Thyroid gland (tissue), 4 donors: ENCODE results near the gene AZGP1. TPM values are rescaled to one million over a fixed set of nuclear protein-coding genes. Genes with fewer than 3 reads are reported as not detected.
A peak's percentile ranks its signal among the peaks of the same experiment; 100 is the strongest.

Source experiments
- DNase-seq, 2 donors: peaks; one replicate each; pipeline ENCODE4 v3.0.0-alpha.2; 2019
- H3K27ac ChIP-seq, 3 donors: fragments of 200-600 bp; sonication (generic); 1 replicate in 2 of 3; 2 replicates in 1 of 3; pipeline ENCODE4 v1.5.1; 2016 to 2019; ENCODE audit warnings: mild to moderate bottlenecking in 1 of 3, moderate library complexity in 1 of 3
- H3K27me3 ChIP-seq: fragments of 200-600 bp; sonication (generic); one replicate; pipeline ENCODE4 v1.5.1; 2019
- H3K36me3 ChIP-seq, 2 donors: fragments of 200-600 bp; sonication (generic); one replicate each; pipeline ENCODE4 v1.5.1; 2016 to 2019
- H3K4me1 ChIP-seq, 2 donors: fragments of 200-600 bp; sonication (generic); one replicate each; pipeline ENCODE4 v1.5.1; 2017 to 2019
- H3K4me3 ChIP-seq, 3 donors: fragments of 200-600 bp; sonication (generic); replicated peaks in 1 of 3; 1 replicate in 2 of 3; 2 replicates in 1 of 3; pipeline ENCODE4 v1.5.1; 2016; ENCODE audit warnings: mild to moderate bottlenecking in 1 of 3
- H3K9me3 ChIP-seq: fragments of 200-600 bp; sonication (generic); one replicate; pipeline ENCODE4 v1.5.1; 2017
- POLR2A ChIP-seq, 2 donors: fragments of 450-650 bp; IDR thresholded peaks; one replicate each; pipeline ENCODE4 v1.6.1; 2017; ENCODE audit warnings: antibody characterized with exemption in 2 of 2, mild to moderate bottlenecking in 2 of 2, moderate library complexity in 1 of 2
- WGBS, 2 donors: methylation state at CpG; one replicate each; pipeline ENCODE4 v1.1.5; 2017; 5-methylcytosine and 5-hydroxymethylcytosine counted together
- intact Hi-C: fragments of 100-400 bp; cut with DNase I; formaldehyde crosslinking; loops from one replicate; pipeline ENCODE4 v1.15.1; 2023
- total RNA-seq, 4 donors: library from RNA; depleted of rRNA; stranded (reverse); fragments of >200 nt; gene quantifications; one replicate each; pipeline ENCODE4 v1.2.3, GENCODE V29; 2016
- TF ChIP-seq, protein P1 (sequence below), 6 experiments: fragments of 200-600 bp in 3 of 6; fragments of 450-650 bp in 3 of 6; sonication (generic) in 3 of 6; IDR thresholded peaks; one replicate each; pipeline ENCODE4 v1.5.1; 2016 to 2019; ENCODE audit warnings: antibody characterized with exemption in 6 of 6, mild to moderate bottlenecking in 2 of 6, inconsistent platforms in 1 of 6, moderate library complexity in 1 of 6

The AZGP1 gene
- total RNA-seq, 4 donors from 2014 or later: 1.6 to 3.5 (median 3.1) TPM; not detected in 1

- Histone ChIP-seq H3K27ac (no peak overlapping the region), H3K4me1 (peaks cover 15 to 22% of the 10 kb centered on the region in 2 donors), H3K27me3 (no peaks in the 10 kb centered on the region), H3K4me3 (no peak overlapping the region), H3K9me3 (no peaks in the 10 kb centered on the region), H3K36me3 (peaks cover 11 to 16% of the 10 kb centered on the region in 2 donors)
- peak in 1 of 2 donors; percentile 3 for DNase-seq
- intact Hi-C loops: no loop called here
- TF ChIP-seq POLR2A (IDR thresholded peaks at IDR 0.05): no peak
- TF ChIP-seq, protein P1, sequence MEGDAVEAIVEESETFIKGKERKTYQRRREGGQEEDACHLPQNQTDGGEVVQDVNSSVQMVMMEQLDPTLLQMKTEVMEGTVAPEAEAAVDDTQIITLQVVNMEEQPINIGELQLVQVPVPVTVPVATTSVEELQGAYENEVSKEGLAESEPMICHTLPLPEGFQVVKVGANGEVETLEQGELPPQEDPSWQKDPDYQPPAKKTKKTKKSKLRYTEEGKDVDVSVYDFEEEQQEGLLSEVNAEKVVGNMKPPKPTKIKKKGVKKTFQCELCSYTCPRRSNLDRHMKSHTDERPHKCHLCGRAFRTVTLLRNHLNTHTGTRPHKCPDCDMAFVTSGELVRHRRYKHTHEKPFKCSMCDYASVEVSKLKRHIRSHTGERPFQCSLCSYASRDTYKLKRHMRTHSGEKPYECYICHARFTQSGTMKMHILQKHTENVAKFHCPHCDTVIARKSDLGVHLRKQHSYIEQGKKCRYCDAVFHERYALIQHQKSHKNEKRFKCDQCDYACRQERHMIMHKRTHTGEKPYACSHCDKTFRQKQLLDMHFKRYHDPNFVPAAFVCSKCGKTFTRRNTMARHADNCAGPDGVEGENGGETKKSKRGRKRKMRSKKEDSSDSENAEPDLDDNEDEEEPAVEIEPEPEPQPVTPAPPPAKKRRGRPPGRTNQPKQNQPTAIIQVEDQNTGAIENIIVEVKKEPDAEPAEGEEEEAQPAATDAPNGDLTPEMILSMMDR (IDR thresholded peaks at IDR 0.05): no peak
- 57 to 59% methylated on average over 7 of the region's 7 CpGs for WGBS, 2 donors
These were observed 44.1 kb upstream of the AZGP1 start for GRCh38 chr7:100019908-100020307.

- 95 to 96% methylated on average over 5 of the region's 5 CpGs for WGBS, 2 donors
- Histone ChIP-seq H3K27ac (no peak overlapping the region), H3K27me3 (no peaks in the 10 kb centered on the region), H3K4me3 (no peak overlapping the region), H3K4me1 (peaks cover 15 to 23% of the 10 kb centered on the region in 2 donors), H3K36me3 (no peaks in the 10 kb centered on the region), H3K9me3 (no peaks in the 10 kb centered on the region)
- TF ChIP-seq POLR2A (IDR thresholded peaks at IDR 0.05): no peak
- TF ChIP-seq, protein P1 (IDR thresholded peaks at IDR 0.05): no peak
- no peak for DNase-seq
- intact Hi-C loops: no loop called here
These were observed 42.0 kb upstream of the AZGP1 start for GRCh38 chr7:100017875-100018274.

DNA sequence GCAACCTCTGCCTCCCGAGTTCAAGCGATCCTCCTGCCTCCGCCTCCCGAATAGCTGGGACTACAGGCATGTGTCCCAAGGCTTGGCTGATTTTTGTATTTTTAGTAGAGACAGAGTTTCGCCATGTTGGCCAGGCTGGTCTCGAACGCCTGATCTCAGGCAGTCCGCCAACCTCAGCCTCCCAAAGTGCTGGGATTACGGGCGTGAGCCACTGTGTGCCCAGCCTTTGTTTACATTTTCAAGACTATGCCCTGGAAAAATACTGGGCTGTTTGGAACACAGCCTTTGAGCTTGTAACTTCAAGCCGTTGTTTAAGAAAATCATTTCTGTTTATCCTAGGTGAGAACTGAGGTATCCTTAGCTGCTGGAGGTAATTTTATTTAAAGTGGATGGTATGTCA lies 41.5 kb upstream of the AZGP1 start:
- H3K9me3 ChIP-seq: no peaks in the 10 kb centered on the region
- H3K4me3 ChIP-seq: no peak overlapping the region
- WGBS, 2 donors: 78 to 81% methylated on average over 10 to 11 of the region's 11 CpGs
- no peak overlapping the region for H3K27ac ChIP-seq
- intact Hi-C loops: no loop called here
- H3K27me3 ChIP-seq: no peaks in the 10 kb centered on the region
- no peaks in the 10 kb centered on the region for H3K36me3 ChIP-seq
- H3K4me1 ChIP-seq: peaks cover 15 to 23% of the 10 kb centered on the region in 2 donors
- peak in 1 of 2 donors; percentile 10 for DNase-seq
- TF ChIP-seq POLR2A (IDR thresholded peaks at IDR 0.05): no peak
- TF ChIP-seq, protein P1 (IDR thresholded peaks at IDR 0.05): no peak

- TF ChIP-seq POLR2A (IDR thresholded peaks at IDR 0.05): no peak
- TF ChIP-seq, protein P1 (IDR thresholded peaks at IDR 0.05): no peak
- no peaks in the 10 kb centered on the region for H3K9me3 ChIP-seq
- intact Hi-C loops: no loop called here
- H3K4me1 ChIP-seq: peaks cover 15 to 23% of the 10 kb centered on the region in 2 donors
- 24 to 32% methylated on average over 11 of the region's 11 CpGs for WGBS, 2 donors
- peak overlapping the region; percentile 90 to 100 (median 97) for H3K4me3 ChIP-seq
- H3K27me3 ChIP-seq: no peaks in the 10 kb centered on the region
- DNase-seq: no peak
- H3K27ac ChIP-seq: peak overlapping the region; percentile 76 to 97 (median 84)
- H3K36me3 ChIP-seq: no peaks in the 10 kb centered on the region
These were observed 40.5 kb upstream of the AZGP1 start for GRCh38 chr7:100016215-100016901.
